Large intestine (tissue), 12 donors: Measurements from ENCODE around the gene NDUFA8. TPM values are rescaled to one million over a fixed set of nuclear protein-coding genes. Genes with fewer than 3 reads are reported as not detected.

ENCODE experiments used
- DNase-seq, 2 donors: peaks; one replicate each; pipeline versions ENCODE4 v3.0.0 to v3.0.0-alpha.2; 2013
- H3K27ac ChIP-seq: one replicate; pipeline ENCODE4 v1.5.1; 2013; ENCODE audit warnings: low read length
- H3K27me3 ChIP-seq: 2 replicates; pipeline ENCODE4 v1.6.1; 2013; ENCODE audit warnings: low read length; ENCODE audit not compliant: control insufficient read depth, insufficient read depth
- H3K36me3 ChIP-seq: 2 replicates; pipeline ENCODE4 v1.6.1; 2013; ENCODE audit warnings: low read length; ENCODE audit not compliant: control insufficient read depth, insufficient read depth
- H3K4me1 ChIP-seq: one replicate; pipeline ENCODE4 v1.6.1; 2013; ENCODE audit warnings: low read length; ENCODE audit not compliant: control insufficient read depth, insufficient read depth
- H3K4me3 ChIP-seq: one replicate; pipeline ENCODE4 v1.5.1; 2013; ENCODE audit warnings: low read length
- H3K9me3 ChIP-seq: one replicate; pipeline ENCODE4 v1.6.1; 2013; ENCODE audit warnings: mild to moderate bottlenecking, low read depth, low read length, moderate library complexity; ENCODE audit not compliant: control insufficient read depth
- WGBS: methylation state at CpG from one replicate; pipeline ENCODE4 v1.1.5; 2013; ENCODE audit warnings: low lambda C conversion rate; ENCODE audit not compliant: insufficient coverage; 5-methylcytosine and 5-hydroxymethylcytosine counted together
- long read RNA-seq, 11 donors: transcript quantifications; one replicate each; lab custom pipeline, GENCODE V29; 2026
- polyA plus RNA-seq: library from polyadenylated mRNA; unstranded; fragments of 120-200 nt; gene quantifications from one replicate; pipeline ENCODE4 v1.2.1, GENCODE V29; 2013

The NDUFA8 gene
- polyA plus RNA-seq, result 62.9 TPM
- long read RNA-seq, donor 1, transcript NDUFA8-201 (4 exons, 844 nt), result major isoform, 39 of 44 reads
- long read RNA-seq, donor 1, partial matches to known transcripts, result 5 of 44 reads
- long read RNA-seq, donor 1, other reads (novel, unspliced or antisense), result 0 of 44 reads
- long read RNA-seq, donor 2, transcript NDUFA8-201 (4 exons, 844 nt), result major isoform, 81 of 106 reads
- long read RNA-seq, donor 2, partial matches to known transcripts, result 25 of 106 reads
- long read RNA-seq, donor 2, other reads (novel, unspliced or antisense), result 0 of 106 reads
- long read RNA-seq, donor 3, result 0 reads
- long read RNA-seq, donor 4, partial matches to known transcripts, result 0 of 3 reads
- long read RNA-seq, donor 4, other reads (novel, unspliced or antisense), result 0 of 3 reads
- long read RNA-seq, donor 5, transcript NDUFA8-201 (4 exons, 844 nt), result major isoform, 39 of 45 reads
- long read RNA-seq, donor 5, partial matches to known transcripts, result 6 of 45 reads
- long read RNA-seq, donor 5, other reads (novel, unspliced or antisense), result 0 of 45 reads
- long read RNA-seq, donor 6, transcript NDUFA8-201 (4 exons, 844 nt), result major isoform, 49 of 82 reads
- long read RNA-seq, donor 6, partial matches to known transcripts, result 33 of 82 reads
- long read RNA-seq, donor 6, other reads (novel, unspliced or antisense), result 0 of 82 reads
- long read RNA-seq, donor 7, transcript NDUFA8-201 (4 exons, 844 nt), result major isoform, 43 of 53 reads
- long read RNA-seq, donor 7, partial matches to known transcripts, result 10 of 53 reads
- long read RNA-seq, donor 7, other reads (novel, unspliced or antisense), result 0 of 53 reads
- long read RNA-seq, donor 8, transcript NDUFA8-201 (4 exons, 844 nt), result major isoform, 95 of 120 reads
- long read RNA-seq, donor 8, partial matches to known transcripts, result 25 of 120 reads
- long read RNA-seq, donor 8, other reads (novel, unspliced or antisense), result 0 of 120 reads
- long read RNA-seq, donor 9, transcript NDUFA8-201 (4 exons, 844 nt), result major isoform, 66 of 103 reads
- long read RNA-seq, donor 9, partial matches to known transcripts, result 37 of 103 reads
- long read RNA-seq, donor 9, other reads (novel, unspliced or antisense), result 0 of 103 reads
- long read RNA-seq, donor 10, transcript NDUFA8-201 (4 exons, 844 nt), result major isoform, 58 of 85 reads
- long read RNA-seq, donor 10, partial matches to known transcripts, result 27 of 85 reads
- long read RNA-seq, donor 10, other reads (novel, unspliced or antisense), result 0 of 85 reads
- long read RNA-seq, donor 11, transcript NDUFA8-201 (4 exons, 844 nt), result major isoform, 54 of 54 reads
- long read RNA-seq, donor 11, partial matches to known transcripts, result 0 of 54 reads
- long read RNA-seq, donor 11, other reads (novel, unspliced or antisense), result 0 of 54 reads

DNA sequence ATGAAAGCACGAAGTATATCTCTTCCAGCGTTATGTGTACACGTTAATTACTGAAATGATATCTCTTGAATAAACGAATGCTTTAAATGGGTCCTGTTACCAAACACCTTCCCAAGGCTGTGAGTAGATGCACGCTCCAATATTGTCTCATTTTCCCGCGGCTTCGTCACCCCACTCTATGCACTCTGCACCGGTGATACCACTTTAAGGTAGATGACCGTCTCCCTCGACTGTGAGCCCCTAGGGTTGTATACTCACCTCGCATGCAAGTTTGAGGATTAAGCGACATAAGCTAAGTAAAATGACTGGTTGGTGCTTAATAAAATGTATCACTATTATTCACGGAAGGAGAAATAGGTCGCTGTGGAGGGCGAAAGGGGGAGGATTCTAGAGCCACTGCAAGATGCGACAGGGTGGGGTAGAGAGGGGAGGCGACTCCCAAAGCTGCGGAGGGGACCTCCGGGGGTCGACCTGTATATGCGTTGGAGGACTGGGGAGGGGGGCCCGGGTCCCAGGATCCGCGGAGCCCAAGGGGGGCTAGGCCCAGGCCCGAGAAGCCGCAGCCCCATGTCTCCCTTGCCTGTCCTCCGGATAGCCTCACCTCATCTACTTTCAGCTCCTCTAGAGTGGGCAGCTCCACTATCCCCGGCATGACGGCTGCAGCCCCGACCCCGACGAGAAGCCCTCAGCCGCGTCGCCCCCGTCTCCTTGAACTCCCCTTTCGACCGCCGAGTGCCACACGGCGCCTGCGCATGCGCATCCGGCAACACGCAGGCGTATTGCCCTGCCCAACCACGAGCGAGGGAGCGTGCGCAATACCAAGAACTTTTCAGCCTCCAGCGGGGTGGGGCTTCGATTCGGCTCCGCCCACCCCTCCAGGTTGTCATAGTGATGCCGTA, at the start of gene NDUFA8, which contains the start of gene MORN5:
TSS of gene NDUFA8 (minus strand) at position 754 of the 899 bp plus-strand sequence. CDS start at position 652, 102 bp downstream.
TSS of gene MORN5 (plus strand) at position 883 of the 899 bp plus-strand sequence. CDS start 65 bp downstream, outside the sequence.
- 0% methylated on average over 2 of the region's 56 CpGs for WGBS

DNA sequence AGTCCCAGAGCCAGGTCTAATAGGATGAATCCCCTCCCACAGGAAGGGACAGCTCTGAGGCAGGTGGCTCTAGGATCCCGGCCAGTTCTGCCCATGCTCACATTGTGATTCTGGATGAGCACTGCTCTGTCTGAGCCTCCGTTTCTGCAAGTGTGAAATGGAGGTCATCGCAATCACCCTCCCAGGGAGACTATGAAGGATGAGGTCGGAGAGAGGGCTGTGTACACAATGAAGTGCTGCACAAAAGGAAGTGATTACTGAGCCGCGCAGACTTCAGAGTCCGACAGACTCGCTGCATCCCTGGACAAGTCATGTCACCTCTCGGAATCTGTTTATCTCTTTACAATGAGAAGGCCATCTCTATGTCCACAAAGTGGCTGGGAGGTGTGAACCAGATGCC, 47.5 kb upstream of the NDUFA8 start:
- H3K9me3 ChIP-seq, result no peaks in the 10 kb centered on the region
- no peak for DNase-seq
- no peak overlapping the region for H3K4me3 ChIP-seq
- no peak overlapping the region for H3K27ac ChIP-seq
- H3K27me3 ChIP-seq, result peaks cover 48% of the 10 kb centered on the region
- no peaks in the 10 kb centered on the region for H3K36me3 ChIP-seq
- no peaks in the 10 kb centered on the region for H3K4me1 ChIP-seq
- no CpG with 5 or more reads among the region's 9 CpGs for WGBS

More for the DNA sequence above, at the start of gene NDUFA8, which contains the start of gene MORN5:
- Histone ChIP-seq H3K27ac (peak within 1 kb of the TSS; percentile 53), H3K27me3 (peaks cover 3% of the 10 kb centered on the region), H3K9me3 (peaks cover 3% of the 10 kb centered on the region), H3K4me1 (peaks cover 3% of the 10 kb centered on the region), H3K36me3 (peaks cover 3% of the 10 kb centered on the region), H3K4me3 (peak within 1 kb of the TSS; percentile 94)
- DNase-seq, result peak; percentile 96 to 98

DNA sequence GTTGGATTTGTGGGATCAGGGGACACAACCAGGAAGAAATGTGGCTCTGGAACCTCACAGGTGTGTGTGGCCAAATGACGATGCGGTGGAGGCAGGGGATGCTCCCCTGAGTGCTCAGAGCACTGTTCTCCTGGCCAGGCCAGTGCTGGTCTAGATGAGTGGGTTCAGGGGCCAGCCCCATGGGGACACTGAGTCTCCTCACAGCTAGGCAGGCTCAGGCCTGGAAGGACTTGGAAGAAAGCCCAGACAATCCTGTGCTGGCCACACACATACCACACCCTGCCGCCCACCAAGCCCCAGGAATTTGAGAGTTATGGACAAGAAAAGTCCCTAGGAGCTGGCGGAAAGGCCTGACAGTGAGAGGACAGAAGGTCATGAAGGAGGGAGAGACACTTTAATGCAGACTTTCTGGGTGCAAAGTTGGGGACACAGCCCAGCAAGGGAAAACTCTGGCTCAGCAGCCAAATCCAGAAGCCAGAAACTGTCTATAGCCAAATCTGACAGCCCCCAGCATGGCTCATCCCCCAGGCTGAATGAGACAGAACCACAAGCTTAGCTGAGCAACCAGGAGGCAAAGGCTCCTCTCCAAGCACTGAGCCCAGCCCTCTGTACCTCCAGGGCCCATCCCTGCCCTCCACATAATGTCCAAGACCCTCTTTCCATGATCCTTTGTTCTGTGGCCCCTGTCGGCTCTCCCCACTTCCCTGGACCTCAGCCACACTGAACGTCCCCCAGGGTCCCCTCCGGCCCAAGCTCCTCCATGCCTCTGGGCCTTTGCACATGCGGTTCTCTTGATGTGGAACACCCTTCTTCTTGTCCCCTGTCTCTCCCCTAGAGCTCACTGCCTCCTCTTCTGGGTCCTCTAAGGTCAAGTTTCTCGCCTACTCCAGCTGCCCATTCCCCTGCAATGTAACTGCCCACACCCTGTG, 46.8 kb upstream of the NDUFA8 start:
- DNase-seq, result no peak
- peaks cover 41% of the 10 kb centered on the region for H3K27me3 ChIP-seq
- no peak overlapping the region for H3K27ac ChIP-seq
- H3K4me3 ChIP-seq, result no peak overlapping the region
- H3K9me3 ChIP-seq, result no peaks in the 10 kb centered on the region
- no peaks in the 10 kb centered on the region for H3K36me3 ChIP-seq
- no CpG with 5 or more reads among the region's 9 CpGs for WGBS
- H3K4me1 ChIP-seq, result no peaks in the 10 kb centered on the region

DNA sequence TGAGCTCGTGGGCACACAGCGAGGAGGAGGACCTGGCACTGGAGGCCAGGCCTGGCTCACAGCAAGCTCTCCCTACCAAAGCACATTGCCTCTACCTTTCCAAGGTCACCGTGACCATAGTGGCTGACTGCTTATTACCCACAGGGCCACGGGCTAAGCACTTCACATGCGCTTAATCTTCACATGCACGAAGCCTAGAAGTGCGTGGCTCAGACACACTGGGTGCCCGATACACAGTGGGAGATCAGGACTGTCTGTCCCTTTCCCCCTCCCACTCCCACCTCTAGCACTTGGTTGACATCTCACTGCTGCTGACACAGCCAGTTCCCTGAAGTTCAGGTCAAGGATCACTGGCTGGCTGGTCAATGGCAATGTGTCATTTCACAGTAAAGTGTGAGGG, 45.6 kb upstream of the NDUFA8 start:
- peaks cover 31% of the 10 kb centered on the region for H3K27me3 ChIP-seq
- H3K27ac ChIP-seq, result no peak overlapping the region
- H3K4me1 ChIP-seq, result no peaks in the 10 kb centered on the region
- no peaks in the 10 kb centered on the region for H3K9me3 ChIP-seq
- WGBS, result no CpG with 5 or more reads among the region's 8 CpGs
- H3K4me3 ChIP-seq, result no peak overlapping the region
- no peak for DNase-seq
- H3K36me3 ChIP-seq, result no peaks in the 10 kb centered on the region

DNA sequence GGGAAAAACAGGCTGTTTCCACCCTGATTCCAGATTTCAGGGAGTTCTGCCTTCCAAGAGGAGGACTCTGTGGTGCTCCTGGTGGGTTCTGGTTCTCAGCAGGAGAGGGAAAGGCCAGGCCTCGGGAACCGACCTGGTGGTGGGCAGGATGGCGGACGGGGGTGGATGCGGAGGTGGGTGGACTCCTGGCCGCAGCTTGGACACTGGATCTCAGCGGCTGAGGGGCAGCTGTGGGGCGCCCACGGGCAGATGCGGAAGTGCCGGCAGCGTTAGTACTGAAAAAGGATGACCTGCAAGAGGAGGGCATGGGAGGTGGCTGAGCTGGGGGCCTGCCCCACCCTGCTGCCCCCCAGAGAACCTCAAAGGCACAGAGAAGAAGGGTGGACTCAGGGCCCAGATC, 44.9 kb upstream of the NDUFA8 start:
- H3K9me3 ChIP-seq, result no peaks in the 10 kb centered on the region
- no peaks in the 10 kb centered on the region for H3K36me3 ChIP-seq
- no CpG with 5 or more reads among the region's 12 CpGs for WGBS
- no peaks in the 10 kb centered on the region for H3K4me1 ChIP-seq
- H3K4me3 ChIP-seq, result no peak overlapping the region
- no peak for DNase-seq
- H3K27me3 ChIP-seq, result peaks cover 29% of the 10 kb centered on the region
- H3K27ac ChIP-seq, result no peak overlapping the region

DNA sequence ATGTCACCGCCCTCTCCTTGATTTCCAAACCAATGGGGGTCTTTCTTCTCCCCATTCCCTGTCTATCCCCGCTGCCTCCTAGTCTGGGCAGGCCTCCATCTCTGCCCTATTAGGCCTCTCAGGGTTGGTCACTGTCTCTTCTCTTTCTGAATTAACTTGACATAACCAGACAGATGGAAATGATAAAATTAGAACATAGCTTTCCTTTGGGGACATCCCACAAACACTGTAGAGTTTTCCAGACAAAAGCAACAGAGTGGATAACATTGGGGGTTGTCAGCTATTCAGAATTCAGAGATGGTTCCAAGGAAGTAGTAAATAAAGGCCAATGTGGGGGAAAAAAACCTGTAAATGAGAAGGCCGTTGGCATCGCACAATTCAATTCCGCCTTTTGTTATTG, 44.5 kb upstream of the NDUFA8 start:
- no peaks in the 10 kb centered on the region for H3K36me3 ChIP-seq
- no peaks in the 10 kb centered on the region for H3K4me1 ChIP-seq
- peaks cover 26% of the 10 kb centered on the region for H3K27me3 ChIP-seq
- no peak for DNase-seq
- H3K27ac ChIP-seq, result no peak overlapping the region
- no peaks in the 10 kb centered on the region for H3K9me3 ChIP-seq
- no peak overlapping the region for H3K4me3 ChIP-seq
- WGBS, result 90% methylated on average over 2 of the region's 5 CpGs

DNA sequence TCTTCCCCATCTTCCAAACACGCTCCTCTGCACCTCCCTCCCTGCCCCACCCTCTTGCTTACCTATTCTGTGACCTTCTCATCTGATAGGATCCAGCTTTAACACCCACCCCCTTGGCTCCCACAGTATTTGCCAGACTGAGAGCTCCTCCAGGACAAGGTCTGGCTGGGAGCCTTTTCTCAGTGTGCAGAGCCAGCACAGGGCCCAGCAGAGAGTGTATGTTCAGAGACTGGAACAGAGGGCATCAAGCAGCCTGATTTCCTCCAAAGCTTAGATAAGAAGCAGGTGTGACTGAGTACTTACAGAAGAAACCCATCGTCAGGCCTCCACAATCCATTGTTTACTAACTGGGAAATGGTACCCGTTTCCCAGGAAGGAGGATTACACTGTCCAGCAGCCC, 42.5 kb upstream of the NDUFA8 start:
- WGBS, result 83% methylated on average over 1 of the region's 3 CpGs

DNA sequence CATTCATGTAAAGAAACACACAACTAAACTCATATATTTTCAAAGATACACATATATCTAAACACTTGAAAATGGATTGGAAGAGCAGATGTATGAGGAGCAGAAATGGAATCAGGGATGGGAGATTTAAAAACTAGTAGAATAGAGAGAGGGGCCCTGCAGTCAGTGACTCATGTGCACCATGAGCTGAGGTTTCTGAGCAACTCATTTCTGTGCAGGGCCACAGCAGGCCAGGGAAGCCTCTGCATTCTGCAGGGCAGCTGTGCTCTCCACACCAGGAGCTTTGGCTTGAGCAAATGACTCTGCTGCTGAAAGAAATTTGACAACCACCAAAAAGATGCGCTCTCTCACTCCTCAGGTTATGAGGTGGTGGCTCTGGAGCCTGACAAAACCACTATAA, 42.1 kb upstream of the NDUFA8 start:
- Histone ChIP-seq H3K27me3 (peaks cover 7% of the 10 kb centered on the region), H3K4me1 (peaks cover 7% of the 10 kb centered on the region), H3K27ac (no peak overlapping the region), H3K36me3 (no peaks in the 10 kb centered on the region), H3K4me3 (no peak overlapping the region), H3K9me3 (peaks cover 2% of the 10 kb centered on the region)
- no CpG with 5 or more reads among the region's 1 CpG for WGBS
- no peak for DNase-seq

More for the DNA sequence above, 42.5 kb upstream of the NDUFA8 start:
- DNase-seq, result peak in 1 of 2 donors; percentile 39
- Histone ChIP-seq H3K4me3 (no peak overlapping the region), H3K36me3 (no peaks in the 10 kb centered on the region), H3K4me1 (peaks cover 7% of the 10 kb centered on the region), H3K27ac (no peak overlapping the region), H3K27me3 (peaks cover 12% of the 10 kb centered on the region), H3K9me3 (peaks cover 2% of the 10 kb centered on the region)
